SU-DHL-6 (cell line): ENCODE results near the gene VILL.

Experiments
- EZH2phosphoT487 ChIP-seq: fragments of 200-600 bp; sonication (generic), shearing (Covaris generic); conservative IDR thresholded peaks from 2 replicates; pipeline ENCODE4 v1.6.1; 2018; ENCODE audit warnings: mild to moderate bottlenecking, antibody characterized with exemption, low read length, moderate library complexity, mixed read lengths
- TF ChIP-seq, protein P1 (sequence below): fragments of 200-600 bp; sonication (generic); IDR thresholded peaks from one replicate; pipeline ENCODE4 v1.5.1; 2017; ENCODE audit warnings: antibody characterized with exemption, mild to moderate bottlenecking, low read length, moderate library complexity; ENCODE audit not compliant: insufficient read depth, poor library complexity, severe bottlenecking

DNA sequence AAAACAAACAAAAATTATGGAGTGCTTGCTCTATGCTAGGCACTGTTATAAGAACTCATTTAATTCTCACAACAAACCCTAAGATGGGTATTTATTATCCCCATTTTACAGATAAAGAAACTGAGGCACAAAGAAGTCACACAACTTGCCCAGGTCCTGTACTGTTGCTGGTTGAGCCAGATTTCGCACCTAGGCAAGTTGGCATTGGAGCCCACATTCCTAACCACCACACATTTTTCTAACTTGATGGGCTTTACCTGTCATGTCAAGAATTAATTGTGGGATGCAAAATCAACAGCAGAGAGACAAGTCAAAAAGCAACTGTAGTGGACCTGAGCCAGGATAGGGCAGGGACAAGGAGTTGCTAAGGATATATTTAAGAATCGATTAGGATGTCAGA lies 47.9 kb upstream of the VILL start:
- TF ChIP-seq, protein P1, sequence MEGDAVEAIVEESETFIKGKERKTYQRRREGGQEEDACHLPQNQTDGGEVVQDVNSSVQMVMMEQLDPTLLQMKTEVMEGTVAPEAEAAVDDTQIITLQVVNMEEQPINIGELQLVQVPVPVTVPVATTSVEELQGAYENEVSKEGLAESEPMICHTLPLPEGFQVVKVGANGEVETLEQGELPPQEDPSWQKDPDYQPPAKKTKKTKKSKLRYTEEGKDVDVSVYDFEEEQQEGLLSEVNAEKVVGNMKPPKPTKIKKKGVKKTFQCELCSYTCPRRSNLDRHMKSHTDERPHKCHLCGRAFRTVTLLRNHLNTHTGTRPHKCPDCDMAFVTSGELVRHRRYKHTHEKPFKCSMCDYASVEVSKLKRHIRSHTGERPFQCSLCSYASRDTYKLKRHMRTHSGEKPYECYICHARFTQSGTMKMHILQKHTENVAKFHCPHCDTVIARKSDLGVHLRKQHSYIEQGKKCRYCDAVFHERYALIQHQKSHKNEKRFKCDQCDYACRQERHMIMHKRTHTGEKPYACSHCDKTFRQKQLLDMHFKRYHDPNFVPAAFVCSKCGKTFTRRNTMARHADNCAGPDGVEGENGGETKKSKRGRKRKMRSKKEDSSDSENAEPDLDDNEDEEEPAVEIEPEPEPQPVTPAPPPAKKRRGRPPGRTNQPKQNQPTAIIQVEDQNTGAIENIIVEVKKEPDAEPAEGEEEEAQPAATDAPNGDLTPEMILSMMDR: no peak
- TF ChIP-seq EZH2phosphoT487: no peak
